NCI-H82 (cell line): Measurements from ENCODE around the gene CMIP.
"Not testable (repeated sequence)": the region's sequence is repeated elsewhere in the genome, so short reads cannot be mapped to it uniquely, and the experiment has no call there.

Experiments
- DNase-seq: peaks from one replicate; lab custom pipeline; 2025; lab: John Stamatoyannopoulos, UW

CMIP gene

DNA sequence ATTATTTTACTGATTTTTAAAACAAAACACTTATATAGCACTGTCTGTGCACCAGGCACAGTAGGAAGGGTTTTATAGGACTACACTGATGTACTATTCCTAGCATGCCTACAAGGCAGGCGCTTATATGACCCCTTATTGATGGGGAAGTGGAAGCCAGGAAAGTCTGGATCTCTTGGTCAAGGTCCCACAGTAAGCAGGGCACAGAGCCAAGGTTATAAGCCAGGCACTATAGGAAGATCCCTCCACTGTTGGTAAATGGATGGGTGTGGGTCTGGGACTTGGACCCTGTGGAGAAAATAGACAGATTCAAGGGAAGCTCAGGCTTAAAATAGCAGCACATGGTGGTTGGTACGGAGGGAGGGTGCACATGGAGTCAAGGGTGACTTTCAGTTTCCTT is 275.4 kb downstream of the CMIP start:
- DNase-seq, result no peak

DNA sequence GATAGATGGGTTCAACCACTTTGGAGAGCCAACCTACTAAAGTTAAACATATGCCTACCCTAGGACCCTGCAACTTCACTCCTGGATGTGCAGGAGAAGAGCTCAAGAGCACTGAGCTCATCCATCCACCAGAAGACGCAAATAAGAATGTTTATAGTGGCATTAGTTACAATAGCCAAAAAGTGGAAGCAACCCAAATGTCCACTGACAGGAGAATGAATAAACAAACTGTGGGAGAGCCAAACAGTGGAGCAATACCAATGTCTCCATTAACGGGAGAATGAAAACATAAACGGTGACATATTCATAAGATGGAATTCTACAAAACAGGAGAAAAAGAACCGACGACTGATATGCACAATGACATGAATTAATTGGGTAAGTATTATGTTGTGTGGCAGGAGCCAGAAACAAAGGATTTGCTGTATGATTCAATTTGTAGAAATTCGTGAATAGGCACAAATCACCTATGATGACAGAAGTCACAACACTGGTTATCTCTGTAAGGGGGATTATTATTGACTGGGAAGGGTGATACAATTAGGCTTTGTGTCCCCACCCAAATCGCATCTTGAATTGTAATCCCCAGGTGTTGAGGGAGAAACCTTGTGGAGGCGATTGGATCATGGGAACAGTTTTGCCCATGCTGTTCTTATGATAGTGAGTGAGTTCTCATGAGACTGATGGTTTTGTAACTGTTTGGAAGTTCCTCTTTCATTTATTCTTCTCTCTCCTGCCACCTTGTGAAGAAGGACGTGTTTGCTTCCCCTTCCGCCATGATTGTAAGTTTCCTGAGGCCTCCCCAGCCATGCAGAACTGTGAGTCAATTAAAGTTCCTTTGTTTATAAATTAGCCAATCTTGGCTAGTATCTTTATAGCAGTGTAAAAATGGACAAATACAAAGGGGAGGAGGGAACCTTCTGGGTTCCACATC is 276.6 kb downstream of the CMIP start:
- DNase-seq, result peak; percentile 53

DNA sequence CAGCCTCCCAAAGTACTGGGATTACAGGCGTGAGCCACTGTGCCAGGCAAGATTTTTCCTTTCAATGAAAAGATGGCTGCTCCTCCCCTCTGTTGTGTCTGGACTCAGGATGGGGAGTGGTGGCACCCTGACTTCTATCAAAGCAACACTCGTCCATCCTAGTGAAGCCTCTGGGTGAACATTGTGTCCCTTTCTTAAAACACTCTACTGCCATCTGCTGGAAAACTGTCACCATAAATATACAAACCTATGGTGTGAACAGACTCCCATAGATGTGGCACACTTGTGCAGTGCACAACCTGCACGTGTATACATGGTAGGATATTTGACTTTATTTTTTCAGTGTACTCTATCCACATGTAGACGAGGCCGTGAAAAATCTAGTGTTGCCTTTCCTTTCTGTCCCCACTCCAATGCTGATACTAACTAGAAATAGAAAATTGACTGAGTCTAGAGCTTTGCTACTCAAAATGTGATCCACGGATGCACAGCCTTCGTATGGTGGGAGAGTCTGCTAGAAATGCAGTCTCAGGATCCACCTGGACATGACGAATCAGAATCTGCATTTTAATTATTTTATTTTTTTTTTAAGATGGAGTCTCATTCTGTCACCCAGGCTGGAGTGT is 278.6 kb downstream of the CMIP start:
- DNase-seq, result peak; percentile 92

DNA sequence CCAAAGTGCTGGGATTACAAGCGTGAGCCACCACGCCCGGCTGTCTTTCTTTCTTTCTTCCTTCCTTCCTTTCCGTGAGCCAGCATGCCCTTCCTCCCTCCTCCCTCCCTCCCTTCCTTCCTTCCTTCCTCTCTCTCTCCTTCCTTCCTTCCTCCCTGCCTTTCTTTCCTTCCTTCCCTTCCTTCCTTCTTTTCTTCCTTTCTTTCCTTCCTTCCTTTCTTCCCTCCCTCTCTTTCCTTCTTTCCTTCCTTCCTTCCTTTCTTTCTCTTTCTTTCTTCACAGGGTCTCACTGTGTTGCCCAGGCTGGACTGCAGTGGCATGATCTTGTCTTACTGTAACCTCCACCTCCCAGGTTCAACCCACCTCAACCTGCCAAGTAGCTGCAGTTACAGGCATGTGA is 283.8 kb downstream of the CMIP start:
- no peak for DNase-seq

DNA sequence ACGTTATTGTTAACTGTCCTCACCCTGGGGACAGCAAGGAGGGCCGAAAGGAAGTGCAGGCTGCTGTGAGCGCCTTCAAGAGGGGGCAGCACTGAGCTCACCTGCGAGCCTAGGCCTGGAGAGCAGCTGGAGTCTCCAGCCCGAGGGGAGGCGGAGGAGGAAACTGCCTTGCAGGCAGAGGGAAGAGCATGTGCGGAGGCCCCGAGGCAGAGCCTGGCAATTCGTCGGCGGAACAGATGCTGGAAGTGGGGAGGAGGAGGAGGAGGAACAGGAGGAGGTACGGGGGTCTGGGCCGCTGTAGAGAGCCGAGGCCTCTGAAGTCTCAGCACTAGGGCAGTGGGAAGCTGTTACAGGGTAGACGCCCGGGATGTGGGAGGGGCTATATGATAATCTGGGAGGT is 284.8 kb downstream of the CMIP start:
- DNase-seq, result no peak

DNA sequence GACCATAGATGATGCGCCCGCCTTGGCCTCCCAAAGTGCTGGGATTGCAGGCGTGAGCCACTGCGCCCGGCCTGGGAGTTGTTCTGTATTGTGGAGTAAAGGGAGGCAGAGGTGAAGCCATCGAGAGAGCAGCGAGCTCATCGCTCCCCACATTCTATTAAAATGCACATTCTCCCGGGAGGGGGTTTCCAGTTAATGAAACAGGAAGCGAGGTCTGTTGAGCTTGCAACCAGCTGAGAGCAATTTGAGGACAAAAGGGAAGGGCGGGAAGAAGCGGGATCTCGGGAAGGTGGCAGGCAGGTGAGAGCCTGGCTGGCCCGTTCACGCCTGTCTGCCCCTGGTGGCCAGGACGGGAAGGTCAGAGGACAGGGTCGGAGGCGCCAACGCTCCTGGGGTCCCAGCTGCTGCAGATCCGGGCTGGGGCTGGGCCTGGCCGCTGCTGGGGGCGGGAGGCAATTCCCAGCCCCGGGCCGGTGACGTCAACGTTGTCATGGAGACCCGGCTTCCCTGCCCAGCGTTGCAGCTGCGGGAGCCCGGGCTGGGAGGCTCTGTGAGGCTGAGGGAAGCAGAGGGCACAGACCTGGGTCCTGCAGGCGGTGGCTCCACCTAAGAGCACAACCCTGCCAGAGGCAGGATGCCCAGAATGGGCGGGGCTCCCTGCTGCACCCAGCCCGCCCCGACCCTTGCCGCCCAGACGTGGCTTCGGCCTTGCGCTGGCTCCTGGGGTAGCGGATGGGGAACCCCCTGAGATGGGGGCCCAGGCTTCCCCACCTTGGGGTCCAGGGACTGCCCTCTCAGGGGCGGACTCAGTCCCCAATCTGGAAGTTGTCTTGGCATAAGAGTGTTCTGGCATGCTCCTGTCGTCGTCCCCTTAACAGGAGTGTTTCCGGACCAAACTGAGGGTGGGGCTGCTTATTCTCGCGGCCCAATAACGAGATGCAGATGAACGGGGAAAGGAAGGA is 285.8 kb downstream of the CMIP start:
- DNase-seq, result peak; percentile 91

DNA sequence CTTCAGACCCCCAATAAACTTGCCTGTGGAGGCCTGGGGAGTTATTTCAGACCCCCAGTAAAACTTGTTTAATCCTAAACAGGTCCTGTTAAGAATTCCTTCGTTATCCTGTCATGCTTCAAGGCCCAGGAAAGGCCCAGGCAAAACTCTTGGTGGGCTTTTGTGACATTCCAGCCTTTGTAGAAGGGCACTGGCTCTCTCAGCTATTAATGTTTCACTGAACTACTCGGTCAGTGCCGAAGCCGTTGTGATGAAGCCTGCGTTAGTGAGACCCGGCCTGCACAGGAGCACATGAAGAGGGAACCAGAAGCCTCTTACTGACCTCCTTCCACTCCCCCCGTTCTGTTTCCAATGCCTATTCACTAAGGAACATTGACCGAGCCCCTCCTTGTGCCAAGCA is 287.0 kb downstream of the CMIP start:
- DNase-seq, result no peak

DNA sequence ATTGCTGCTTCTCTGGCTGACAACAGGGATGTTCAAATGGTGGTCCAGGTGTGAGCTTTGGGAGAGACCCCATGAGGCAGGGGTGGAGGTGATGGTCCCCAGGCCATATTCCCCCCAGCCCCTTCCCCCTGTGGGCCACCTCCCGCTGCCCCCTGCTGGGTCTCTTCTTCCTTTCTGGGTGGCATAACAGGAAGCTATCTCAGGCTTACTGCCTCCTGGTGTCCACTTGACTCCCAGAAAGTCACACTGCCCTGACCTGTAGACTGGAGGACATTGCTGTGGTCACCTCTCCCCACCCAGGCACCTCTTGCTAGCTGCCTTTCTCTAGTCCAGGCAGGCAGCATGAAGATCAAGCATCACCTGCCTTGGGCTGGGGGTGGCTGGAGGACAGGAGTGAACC is 288.1 kb downstream of the CMIP start:
- DNase-seq, result no peak

DNA sequence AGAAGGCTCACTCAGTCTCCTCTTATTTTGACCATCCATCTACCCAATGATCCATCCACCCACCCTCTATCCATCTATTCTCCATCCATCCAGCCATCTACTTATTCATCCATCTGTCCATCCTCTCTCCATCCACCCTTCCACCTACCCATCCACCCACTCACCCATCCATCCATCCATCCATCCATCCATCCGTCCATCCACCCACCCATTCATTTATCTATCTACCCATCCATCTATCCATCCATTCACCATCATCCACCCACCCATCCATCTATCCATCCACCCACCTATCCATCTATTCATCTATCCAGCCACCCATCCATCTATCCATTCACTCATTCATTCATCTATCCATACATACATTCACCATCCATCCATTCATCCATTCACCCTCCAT is 288.7 kb downstream of the CMIP start:
- no peak for DNase-seq

DNA sequence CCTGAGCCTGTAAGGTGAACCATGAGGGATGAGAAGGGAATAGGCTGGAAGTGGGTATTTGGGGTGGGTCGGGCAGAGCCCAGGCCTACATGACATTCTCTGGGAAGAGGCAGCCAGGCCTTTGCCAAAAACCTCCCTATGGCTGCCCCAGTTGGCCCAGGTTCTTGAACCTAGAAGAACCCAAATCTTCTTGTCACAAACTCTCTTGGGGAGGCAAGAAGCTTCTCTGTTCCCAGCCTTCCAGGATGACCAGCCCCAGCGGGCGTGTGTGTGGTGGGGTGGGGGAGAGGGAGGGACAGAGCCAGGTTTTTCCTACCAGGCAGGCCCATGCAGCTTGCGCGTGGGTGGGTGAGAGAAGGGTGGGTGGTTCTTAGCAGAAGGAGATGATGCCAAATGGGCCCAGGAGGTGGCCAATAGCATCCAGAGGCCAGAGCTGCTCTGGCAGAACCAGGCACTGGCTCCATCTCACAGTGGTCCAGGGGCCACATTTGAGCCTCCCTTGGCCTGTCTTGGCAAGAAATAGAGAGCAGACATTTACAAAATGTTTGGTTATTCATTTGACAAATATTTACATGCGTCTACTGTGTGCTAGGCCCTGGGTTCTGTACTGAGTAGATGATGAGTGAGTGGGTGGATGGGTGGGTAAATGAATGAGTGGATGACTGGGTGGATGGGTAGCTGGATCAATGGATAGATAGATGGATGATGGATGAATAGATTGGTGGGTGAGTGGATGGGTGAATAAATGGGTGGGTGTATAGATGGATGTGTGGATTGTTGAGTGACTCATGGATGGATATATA is 290.2 kb downstream of the CMIP start:
- no peak for DNase-seq

DNA sequence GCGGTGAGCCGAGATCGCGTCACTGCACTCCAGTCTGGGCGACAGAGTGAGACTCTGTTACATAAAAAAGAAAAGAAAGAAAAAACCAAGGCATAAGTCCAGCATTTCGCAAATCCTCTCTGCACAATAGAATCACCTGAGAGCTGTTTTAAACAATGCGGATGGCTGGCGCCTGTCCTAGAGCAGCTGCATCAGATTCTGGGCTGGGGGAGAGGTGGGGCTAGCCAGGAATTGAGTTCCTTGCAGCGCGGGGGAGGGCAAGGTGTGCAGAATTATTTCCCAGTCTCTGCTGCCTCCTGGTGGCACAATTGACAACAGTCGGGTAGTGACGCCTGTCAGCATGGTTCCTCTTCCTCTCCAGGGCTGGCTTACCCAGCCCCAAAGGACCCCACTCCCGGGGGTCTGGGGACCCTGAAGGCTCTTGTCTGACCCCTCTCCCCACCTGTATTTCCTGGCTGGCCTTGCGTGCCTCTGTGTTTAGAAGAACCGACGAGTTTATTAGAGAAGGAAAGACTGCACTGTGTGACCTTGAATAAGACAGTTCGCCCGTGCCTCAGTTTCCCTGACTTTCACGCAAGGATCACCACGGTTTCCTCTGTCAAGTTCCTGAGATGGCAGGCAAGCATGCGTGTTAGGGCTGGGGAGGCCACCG is 293.4 kb downstream of the CMIP start:
- peak; percentile 82 for DNase-seq

DNA sequence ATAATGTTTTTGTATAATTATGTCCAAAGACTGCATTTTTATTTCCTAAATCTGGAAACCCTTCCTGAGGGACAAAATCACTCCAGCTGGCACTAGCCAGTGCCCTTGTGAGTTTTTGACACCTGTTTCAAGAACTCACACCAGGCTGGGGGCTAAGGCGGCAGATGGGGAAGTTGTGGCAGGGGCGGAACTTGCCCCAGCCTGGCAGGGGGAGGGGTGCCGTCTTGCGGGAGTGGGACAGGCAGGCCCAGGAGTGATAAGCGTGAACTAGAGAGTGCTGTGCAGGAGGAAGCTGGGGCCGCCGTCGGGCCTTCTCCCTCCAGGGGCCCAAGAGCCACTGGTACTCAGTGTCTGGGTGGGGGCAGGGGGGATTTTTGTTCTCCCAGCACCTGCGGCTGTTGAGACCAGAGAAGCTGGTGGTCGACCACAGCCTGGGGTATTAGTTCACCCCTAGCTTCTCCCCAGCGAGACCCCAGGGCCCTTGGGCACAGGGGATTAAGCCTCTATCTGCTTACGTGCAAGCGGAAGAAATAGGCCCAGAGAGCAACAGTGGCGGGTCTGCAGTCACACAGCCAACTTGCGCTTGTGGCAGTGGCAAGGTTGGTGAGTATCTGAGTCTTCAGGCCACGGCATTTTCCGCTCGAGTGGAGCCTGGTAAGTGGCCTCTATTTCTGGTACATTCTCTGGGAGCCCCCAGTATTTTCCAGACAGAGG is 294.3 kb downstream of the CMIP start:
- no peak for DNase-seq

DNA sequence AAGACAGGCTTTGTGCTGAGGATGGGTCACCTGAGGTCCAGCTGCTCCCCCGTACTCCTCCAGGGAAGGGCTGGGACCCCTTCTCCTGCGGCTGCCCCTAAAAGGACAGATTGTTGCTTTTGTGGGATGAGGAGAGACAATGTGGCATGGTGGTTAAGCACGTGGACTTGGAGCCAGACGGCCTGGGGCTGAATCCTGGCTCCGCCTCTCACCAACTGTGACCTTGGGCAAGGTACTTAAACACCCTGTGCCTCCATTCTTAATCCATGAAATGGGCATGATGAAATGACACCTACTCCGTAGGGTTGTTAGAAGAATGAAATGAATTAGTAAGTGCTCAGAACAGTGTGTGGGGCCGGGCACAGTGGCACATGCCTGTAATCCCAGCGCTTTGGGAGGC is 294.9 kb downstream of the CMIP start:
- DNase-seq, result no peak

DNA sequence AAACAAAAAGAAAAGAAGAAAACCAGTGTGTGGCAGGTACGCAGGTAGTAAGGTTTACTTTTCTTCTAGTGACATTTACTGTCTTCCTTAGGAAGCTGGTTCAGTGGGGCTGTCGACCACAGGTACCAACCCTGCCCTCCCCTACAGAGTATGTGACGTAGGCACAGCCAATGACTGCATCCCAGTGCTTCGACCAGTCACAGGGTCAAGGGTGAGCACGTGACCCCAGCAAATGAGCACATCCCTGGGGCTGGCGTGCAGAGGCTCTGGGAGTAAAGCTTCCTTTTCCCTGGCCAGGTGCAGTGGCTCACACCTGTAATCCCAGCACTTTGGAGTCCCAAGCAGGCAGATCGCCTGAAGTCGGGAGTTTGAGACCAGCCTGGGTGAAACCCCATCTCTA is 295.6 kb downstream of the CMIP start:
- no peak for DNase-seq

DNA sequence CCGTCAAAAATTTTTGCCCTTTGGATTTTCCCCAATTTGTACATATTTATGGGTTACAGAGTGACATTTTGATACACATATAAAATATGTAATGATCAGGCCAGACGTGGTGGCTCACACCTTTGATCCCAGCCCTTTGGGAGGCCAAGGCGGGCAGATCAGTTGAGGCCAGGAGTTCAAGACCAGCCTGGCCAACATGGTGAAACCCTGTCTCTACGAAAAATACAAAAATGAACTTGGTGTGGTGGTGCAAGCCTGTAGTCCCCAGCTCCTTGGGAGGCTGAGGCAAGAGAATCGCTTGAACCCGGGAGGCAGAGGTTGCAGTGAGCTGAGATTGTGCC is 296.8 kb downstream of the CMIP start:
- DNase-seq, result not testable (repeated sequence)

DNA sequence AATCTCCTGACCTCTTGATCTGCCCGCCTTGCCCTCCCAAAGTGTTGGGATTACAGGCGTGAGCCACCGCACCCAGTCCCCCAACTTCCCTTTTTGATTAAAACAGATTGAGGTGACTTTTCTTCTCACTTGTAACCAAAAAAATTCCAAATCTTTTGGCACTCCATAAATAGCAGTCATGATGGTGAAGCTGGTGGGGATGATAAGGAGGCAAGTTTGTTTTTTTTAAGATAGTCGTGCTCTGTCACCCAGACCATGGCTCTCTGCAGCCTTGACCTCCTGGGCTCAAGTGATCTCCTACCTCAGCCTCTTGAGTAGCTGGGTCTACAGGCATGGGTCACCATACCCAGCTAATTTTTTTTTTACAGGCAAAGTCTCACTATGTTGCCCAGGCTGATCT is 299.8 kb downstream of the CMIP start:
- no peak for DNase-seq

DNA sequence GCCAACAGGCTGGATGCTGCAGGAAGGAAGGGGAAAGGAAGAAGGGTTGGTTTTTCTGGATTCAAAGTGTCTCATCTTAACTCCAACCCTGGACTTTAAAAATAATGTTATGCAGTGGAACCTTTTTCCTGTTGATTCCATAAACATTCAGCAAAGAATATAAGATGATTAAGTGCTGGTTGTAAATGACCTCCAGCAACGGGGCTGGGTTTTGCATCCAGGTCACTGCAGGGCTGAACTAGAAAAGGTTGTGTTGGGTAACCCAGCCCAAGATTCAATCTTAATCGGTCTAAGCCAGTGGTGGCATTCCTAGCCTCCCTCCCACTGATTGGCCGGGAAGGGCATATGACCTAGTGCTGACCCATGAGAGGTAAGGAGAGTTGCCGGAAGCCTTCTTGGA is 300.3 kb downstream of the CMIP start:
- DNase-seq, result no peak

DNA sequence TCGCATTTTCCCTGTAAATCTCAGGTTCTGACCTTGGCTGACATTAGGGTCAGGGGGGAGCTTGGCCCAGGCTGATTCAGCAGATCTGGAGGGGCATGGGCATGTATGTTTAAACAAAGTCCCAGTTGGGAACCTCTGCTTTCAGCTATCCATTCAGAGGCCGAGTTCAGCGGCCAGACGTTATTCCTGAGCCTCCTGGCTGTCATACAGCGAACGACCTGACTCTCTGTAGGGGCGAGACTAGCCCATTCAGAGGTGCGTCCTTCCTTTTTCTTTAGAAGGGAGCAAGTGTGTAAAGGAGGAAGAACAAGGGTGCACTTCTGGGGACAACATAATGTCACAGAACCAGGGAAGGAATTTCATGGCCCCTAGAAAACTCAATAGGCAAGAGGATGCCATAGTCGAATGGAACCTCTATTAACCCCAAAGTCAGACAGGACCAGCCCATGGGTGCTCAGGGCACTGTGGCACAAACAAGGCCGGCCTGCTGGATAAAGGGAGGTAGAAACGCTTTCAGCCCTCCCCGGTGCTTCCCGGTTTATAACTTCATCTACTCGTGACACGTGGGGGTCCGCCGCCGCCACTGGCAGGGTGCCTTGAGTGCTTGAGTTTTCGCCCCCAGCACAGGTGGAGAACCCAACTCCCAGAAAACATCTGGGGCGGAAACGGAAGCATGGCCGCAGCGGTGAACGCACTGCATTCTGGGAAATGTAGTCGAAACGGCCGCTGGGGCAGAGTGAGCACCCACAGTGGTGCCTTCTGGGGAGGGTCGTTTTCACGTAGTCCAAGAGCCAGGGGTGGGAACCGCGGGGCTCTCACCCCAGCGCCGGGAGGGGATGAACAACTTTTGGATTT is 301.3 kb downstream of the CMIP start:
- DNase-seq, result peak; percentile 63

DNA sequence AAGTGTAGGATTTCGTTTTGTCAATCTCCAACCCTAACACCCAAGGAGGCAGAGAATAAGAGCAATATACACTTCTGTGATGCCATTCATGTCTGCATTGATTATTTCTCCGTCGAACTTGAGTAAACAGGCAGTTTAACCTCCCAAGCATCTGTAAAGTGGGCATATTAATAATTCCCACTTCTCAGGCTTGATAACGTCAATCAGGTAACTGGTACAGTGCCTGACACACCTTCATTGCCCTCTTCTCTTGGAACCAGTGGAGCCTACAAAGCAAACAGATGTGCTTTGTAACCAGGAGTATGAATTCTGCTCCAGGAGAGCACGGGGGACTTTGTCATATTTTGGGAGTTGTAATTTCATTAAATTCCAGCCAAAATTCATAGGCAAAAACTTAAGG is 302.0 kb downstream of the CMIP start:
- DNase-seq, result no peak
